ENCODE results near the gene ATP6V0E1. TPM values are rescaled to one million over a fixed set of nuclear protein-coding genes. Genes with fewer than 3 reads are reported as not detected.

Gene ATP6V0E1
- polyA plus RNA-seq, 1 donor from 2014 or later: 53.0 TPM

- no peak overlapping the region for H2AFZ ChIP-seq (ENCODE audit: low read depth, low read length)
- no peaks in the 10 kb centered on the region for H3K27me3 ChIP-seq (ENCODE audit: insufficient read depth, low read depth, low read length)
- TF ChIP-seq RAD21 (conservative IDR thresholded peaks at IDR 0.05) (no peak), REST (IDR thresholded peaks at IDR 0.05; ENCODE audit: borderline replicate concordance) (no peak), EZH2 (IDR thresholded peaks at IDR 0.05; ENCODE audit: borderline replicate concordance, insufficient read depth, low read length, poor library complexity, severe bottlenecking) (no peak), EP300 (conservative IDR thresholded peaks at IDR 0.05; ENCODE audit: poor library complexity, severe bottlenecking) (no peak), CTCF (IDR thresholded peaks at IDR 0.05; ENCODE audit: poor library complexity, severe bottlenecking) (no peak), TAF1 (IDR thresholded peaks at IDR 0.05; ENCODE audit: low read depth) (no peak), POLR2AphosphoS5 (IDR thresholded peaks at IDR 0.05) (no peak), MXI1 (conservative IDR thresholded peaks at IDR 0.05; ENCODE audit: poor library complexity, severe bottlenecking) (no peak), SMC3 (conservative IDR thresholded peaks at IDR 0.05; ENCODE audit: poor library complexity) (no peak)
- H3K79me2 ChIP-seq (replicated peaks; ENCODE audit: insufficient read depth, low read length): no peaks in the 10 kb centered on the region
- H3F3A ChIP-seq (ENCODE audit: insufficient read depth, low read length, poor library complexity, severe bottlenecking): no peaks in the 10 kb centered on the region
- H3K9ac ChIP-seq (ENCODE audit: low read length): no peak overlapping the region
- no peaks in the 10 kb centered on the region for H3K9me2 ChIP-seq (ENCODE audit: insufficient read depth, low read length)
- H3K27ac ChIP-seq (ENCODE audit: low read length): no peak overlapping the region
- H3K36me3 ChIP-seq (ENCODE audit: insufficient read depth, low read length): no peaks in the 10 kb centered on the region
- no peak overlapping the region for H3K4me3 ChIP-seq (ENCODE audit: low read length)
- no peaks in the 10 kb centered on the region for H3K9me3 ChIP-seq (ENCODE audit: low read length)
- H4K20me1 ChIP-seq (ENCODE audit: insufficient read depth): no peaks in the 10 kb centered on the region
- no peak overlapping the region for H3K4me2 ChIP-seq (ENCODE audit: low read length)
Measured at GRCh38 chr5:172969921-172970320, 13.7 kb upstream of the ATP6V0E1 start.

- no peaks in the 10 kb centered on the region for H3K79me2 ChIP-seq (replicated peaks; ENCODE audit: insufficient read depth, low read length)
- no peak overlapping the region for H3K27ac ChIP-seq (ENCODE audit: low read length)
- no peaks in the 10 kb centered on the region for H3F3A ChIP-seq (ENCODE audit: insufficient read depth, low read length, poor library complexity, severe bottlenecking)
- no peak for TF ChIP-seq POLR2AphosphoS5 (IDR thresholded peaks at IDR 0.05)
- TF ChIP-seq MXI1 (conservative IDR thresholded peaks at IDR 0.05; ENCODE audit: poor library complexity, severe bottlenecking): no peak
- TF ChIP-seq SMC3 (conservative IDR thresholded peaks at IDR 0.05; ENCODE audit: poor library complexity): no peak
- TF ChIP-seq REST (IDR thresholded peaks at IDR 0.05; ENCODE audit: borderline replicate concordance): no peak
- TF ChIP-seq EZH2 (IDR thresholded peaks at IDR 0.05; ENCODE audit: borderline replicate concordance, insufficient read depth, low read length, poor library complexity, severe bottlenecking): no peak
- no peak for TF ChIP-seq TAF1 (IDR thresholded peaks at IDR 0.05; ENCODE audit: low read depth)
- no peak for TF ChIP-seq CTCF (IDR thresholded peaks at IDR 0.05; ENCODE audit: poor library complexity, severe bottlenecking)
- TF ChIP-seq EP300 (conservative IDR thresholded peaks at IDR 0.05; ENCODE audit: poor library complexity, severe bottlenecking): no peak
- no peak for TF ChIP-seq RAD21 (conservative IDR thresholded peaks at IDR 0.05)
- no peak overlapping the region for H3K4me2 ChIP-seq (ENCODE audit: low read length)
- no peaks in the 10 kb centered on the region for H3K27me3 ChIP-seq (ENCODE audit: insufficient read depth, low read depth, low read length)
- no peak overlapping the region for H2AFZ ChIP-seq (ENCODE audit: low read depth, low read length)
- H3K9me2 ChIP-seq (ENCODE audit: insufficient read depth, low read length): no peaks in the 10 kb centered on the region
- no peaks in the 10 kb centered on the region for H3K36me3 ChIP-seq (ENCODE audit: insufficient read depth, low read length)
- H3K9ac ChIP-seq (ENCODE audit: low read length): no peak overlapping the region
- no peaks in the 10 kb centered on the region for H3K9me3 ChIP-seq (ENCODE audit: low read length)
- no peaks in the 10 kb centered on the region for H4K20me1 ChIP-seq (ENCODE audit: insufficient read depth)
- no peak overlapping the region for H3K4me3 ChIP-seq (ENCODE audit: low read length)
Measured at GRCh38 chr5:172971482-172971881, 12.1 kb upstream of the ATP6V0E1 start.
